ENCODE measurements around the gene FLVCR1. TPM values are rescaled to one million over a fixed set of nuclear protein-coding genes. Genes with fewer than 3 reads are reported as not detected.

The FLVCR1 gene
- polyA plus RNA-seq, 1 experiment = 2.0 TPM

GRCh38 chr1:212871976-212872375 lies 13.9 kb downstream of the FLVCR1 start:
- ChIA-PET CTCF (no interaction called here), POLR2A (no interaction called here)
- Histone ChIP-seq H3K9me3 (ENCODE audit: control insufficient read depth, insufficient read depth, low read length) (no peaks in the 10 kb centered on the region), H3K27ac (ENCODE audit: low read depth, low read length) (no peak overlapping the region), H3K4me3 (ENCODE audit: low read depth, low read length) (no peak overlapping the region), H3K27me3 (ENCODE audit: control insufficient read depth, insufficient read depth, low read length) (no peaks in the 10 kb centered on the region)
- TF ChIP-seq CTCF (IDR thresholded peaks at IDR 0.05; ENCODE audit: low read depth, low read length) = no peak
- DNase-seq (ENCODE audit: low read depth, low spot score) = no peak

- no peak for DNase-seq (ENCODE audit: low read depth, low spot score)
These were observed 15.4 kb downstream of the FLVCR1 start for GRCh38 chr1:212873518-212873917.

GRCh38 chr1:212878418-212878817 lies 20.3 kb downstream of the FLVCR1 start:
- no peak overlapping the region for H3K27ac ChIP-seq (ENCODE audit: low read depth, low read length)
- no peak overlapping the region for H3K4me3 ChIP-seq (ENCODE audit: low read depth, low read length)
- ChIA-PET POLR2A (no interaction called here), CTCF (no interaction called here)
- no peaks in the 10 kb centered on the region for H3K27me3 ChIP-seq (ENCODE audit: control insufficient read depth, insufficient read depth, low read length)
- no peaks in the 10 kb centered on the region for H3K9me3 ChIP-seq (ENCODE audit: control insufficient read depth, insufficient read depth, low read length)
- no peak for TF ChIP-seq CTCF (IDR thresholded peaks at IDR 0.05; ENCODE audit: low read depth, low read length)
- no peak for DNase-seq (ENCODE audit: low read depth, low spot score)

More at GRCh38 chr1:212873518-212873917, 15.4 kb downstream of the FLVCR1 start:
- Histone ChIP-seq H3K4me3 (ENCODE audit: low read depth, low read length) (no peak overlapping the region), H3K27ac (ENCODE audit: low read depth, low read length) (no peak overlapping the region), H3K9me3 (ENCODE audit: control insufficient read depth, insufficient read depth, low read length) (no peaks in the 10 kb centered on the region), H3K27me3 (ENCODE audit: control insufficient read depth, insufficient read depth, low read length) (no peaks in the 10 kb centered on the region)
- ChIA-PET POLR2A (no interaction called here), CTCF (interaction anchor here (1.4 kb wide), 1 partner anchor 122 kb away, joined by 3 read pairs; no protein-coding TSS in a partner anchor)
- TF ChIP-seq CTCF (IDR thresholded peaks at IDR 0.05; ENCODE audit: low read depth, low read length) = no peak

- CTCF ChIA-PET = interaction anchor here (0.7 kb wide), 1 partner anchor 13 kb away, joined by 3 read pairs; no protein-coding TSS in a partner anchor
- Histone ChIP-seq H3K4me3 (ENCODE audit: low read depth, low read length) (no peak overlapping the region), H3K27ac (ENCODE audit: low read depth, low read length) (no peak overlapping the region), H3K9me3 (ENCODE audit: control insufficient read depth, insufficient read depth, low read length) (no peaks in the 10 kb centered on the region), H3K27me3 (ENCODE audit: control insufficient read depth, insufficient read depth, low read length) (no peaks in the 10 kb centered on the region)
- no peak for DNase-seq (ENCODE audit: low read depth, low spot score)
- POLR2A ChIA-PET = no interaction called here
- TF ChIP-seq CTCF (IDR thresholded peaks at IDR 0.05; ENCODE audit: low read depth, low read length) = no peak
These were observed 22.0 kb downstream of the FLVCR1 start for GRCh38 chr1:212879947-212880690.

GRCh38 chr1:212884592-212884991 lies 26.5 kb downstream of the FLVCR1 start:
- ChIA-PET CTCF (interaction anchor here (0.6 kb wide), 1 partner anchor 110 kb away, joined by 3 read pairs; no protein-coding TSS in a partner anchor), POLR2A (no interaction called here)
- Histone ChIP-seq H3K27ac (ENCODE audit: low read depth, low read length) (no peak overlapping the region), H3K4me3 (ENCODE audit: low read depth, low read length) (no peak overlapping the region), H3K9me3 (ENCODE audit: control insufficient read depth, insufficient read depth, low read length) (no peaks in the 10 kb centered on the region), H3K27me3 (ENCODE audit: control insufficient read depth, insufficient read depth, low read length) (no peaks in the 10 kb centered on the region)
- no peak for TF ChIP-seq CTCF (IDR thresholded peaks at IDR 0.05; ENCODE audit: low read depth, low read length)
- no peak for DNase-seq (ENCODE audit: low read depth, low spot score)

Measured in AG04450 (cell line).